HS-5 (cell line): Measurements from ENCODE around the gene JMJD6.
"Not testable (repeated sequence)": the region's sequence is repeated elsewhere in the genome, so short reads cannot be mapped to it uniquely, and the experiment has no call there.

ENCODE experiments used
- DNase-seq: peaks from one replicate; pipeline ENCODE4 v3.0.0-alpha.2; 2012; ENCODE audit warnings: low read depth

JMJD6 gene

GRCh38 chr17:76726231-76726775 is at the start of gene JMJD6:
Gene JMJD6 (minus strand): TSS chr17:76726606. CDS start chr17:76726475, 131 bp downstream.
- peak; percentile 86 for DNase-seq

GRCh38 chr17:76775021-76775600 is 48.7 kb upstream of the JMJD6 start:
- no peak for DNase-seq

DNA sequence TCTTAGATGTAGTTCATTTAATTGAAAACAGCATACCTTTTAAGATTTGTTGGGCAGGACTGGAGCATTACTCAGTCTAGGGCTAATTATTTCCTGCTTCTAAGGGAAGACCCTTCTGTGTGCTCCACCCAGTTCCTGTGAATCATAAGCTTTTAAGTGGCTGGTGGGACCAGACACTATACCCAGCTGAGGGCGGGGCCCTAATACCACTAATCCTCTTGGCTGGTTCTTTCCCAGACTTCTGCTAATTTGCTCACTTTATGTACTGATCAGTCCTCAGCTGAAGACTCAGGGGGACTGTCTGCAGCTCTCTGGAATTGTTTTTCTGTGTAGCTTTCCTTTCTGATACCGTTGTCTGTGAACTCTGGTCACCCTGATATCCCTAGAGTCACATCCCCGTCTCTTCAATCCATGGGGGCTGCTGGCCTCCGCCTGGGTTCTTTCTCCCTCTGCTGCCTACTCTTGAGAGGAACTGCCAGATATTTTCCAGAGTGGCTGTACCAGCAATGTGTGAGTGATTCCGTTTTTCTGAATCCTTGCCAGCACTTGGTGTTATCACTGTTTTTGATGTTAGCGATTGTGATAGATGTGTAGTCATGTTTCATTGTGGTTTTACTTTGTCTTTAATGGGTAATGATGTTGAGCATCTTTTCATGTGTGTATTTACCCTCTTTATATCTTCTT is 46.6 kb upstream of the JMJD6 start:
- DNase-seq: peak; percentile 77

- no peak for DNase-seq
These were observed 32.2 kb upstream of the JMJD6 start for GRCh38 chr17:76758570-76758969.

GRCh38 chr17:76757256-76757655 is 30.9 kb upstream of the JMJD6 start:
- DNase-seq: no peak

DNA sequence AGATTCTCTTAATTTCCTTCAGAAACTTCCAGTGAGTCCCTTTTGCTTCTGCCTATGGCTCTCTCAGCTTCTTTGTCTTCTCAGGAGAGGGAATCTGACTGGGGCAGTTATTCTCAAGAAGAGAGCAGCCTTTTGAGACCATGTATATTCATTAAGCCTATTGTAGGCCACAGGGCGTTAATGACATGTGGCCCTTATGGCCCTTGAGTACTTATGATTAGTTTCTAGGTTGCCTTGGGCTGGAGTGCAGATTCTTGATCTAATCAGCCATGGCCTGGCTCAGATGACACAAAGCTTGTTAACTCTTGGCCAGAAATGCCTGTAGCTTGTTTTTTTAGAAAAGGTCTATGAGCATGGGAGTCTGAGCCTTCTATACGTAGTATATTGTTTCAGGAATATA is 28.9 kb upstream of the JMJD6 start:
- no peak for DNase-seq

DNA sequence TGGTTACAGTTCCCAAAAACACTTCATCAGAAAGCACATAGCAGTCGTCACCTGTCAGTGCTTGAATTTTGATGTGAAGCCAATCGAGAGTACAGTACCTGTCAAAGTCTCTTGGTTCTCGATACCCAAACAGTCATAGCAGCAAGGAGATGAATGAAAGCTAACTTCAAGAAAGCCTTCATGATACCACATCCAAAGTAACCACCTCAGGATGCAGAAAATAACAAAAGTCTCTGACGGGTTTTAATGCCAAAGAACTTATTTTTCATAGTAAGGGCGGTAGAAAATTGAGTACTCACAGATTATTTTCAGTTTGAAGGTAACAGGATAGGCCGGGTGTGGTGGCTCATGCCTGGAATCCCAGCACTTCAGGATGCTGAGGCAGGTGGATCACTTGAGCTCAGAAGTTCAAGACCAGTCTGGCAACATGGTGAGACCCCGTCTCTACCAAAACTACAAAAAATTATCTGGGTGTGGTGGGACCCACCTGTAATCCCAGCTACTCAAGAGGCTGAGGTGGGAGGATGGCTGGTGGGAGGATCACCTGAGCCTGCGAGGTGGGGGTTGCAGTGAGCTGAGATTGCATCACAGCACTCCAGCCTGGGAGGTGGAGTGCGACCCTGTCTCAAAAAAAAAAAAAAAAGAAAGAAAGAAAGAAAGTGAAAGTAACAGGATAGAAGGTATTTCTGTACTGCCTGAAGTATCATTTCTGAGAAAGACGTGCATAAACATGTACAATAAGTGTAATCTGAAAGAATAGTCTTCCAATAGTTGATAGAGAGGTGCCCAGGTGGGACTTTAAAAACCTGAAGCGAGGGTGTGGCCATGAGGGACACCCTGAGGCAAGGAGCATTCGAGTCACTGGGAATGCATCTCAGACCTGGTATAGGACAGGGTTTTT is 26.9 kb upstream of the JMJD6 start:
- DNase-seq: no peak

DNA sequence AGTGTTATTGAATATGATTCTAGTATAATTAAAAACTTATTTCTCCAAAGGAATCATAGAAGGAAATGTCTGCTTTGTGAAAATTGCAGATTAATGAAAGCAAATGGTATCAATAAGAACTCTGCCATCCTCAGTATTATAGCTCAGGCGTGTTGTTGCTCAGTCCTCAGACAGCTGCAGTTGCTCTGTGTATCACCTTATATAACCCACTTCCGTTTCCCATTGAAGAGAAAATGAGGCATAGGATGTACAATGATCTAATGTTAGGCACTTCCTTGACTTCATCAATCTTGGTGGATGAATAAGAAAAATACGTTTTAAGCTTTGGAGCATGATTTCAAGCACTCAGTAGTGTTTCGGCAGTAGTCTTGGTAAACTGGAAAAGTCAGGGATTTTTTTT is 25.6 kb upstream of the JMJD6 start:
- DNase-seq: no peak

DNA sequence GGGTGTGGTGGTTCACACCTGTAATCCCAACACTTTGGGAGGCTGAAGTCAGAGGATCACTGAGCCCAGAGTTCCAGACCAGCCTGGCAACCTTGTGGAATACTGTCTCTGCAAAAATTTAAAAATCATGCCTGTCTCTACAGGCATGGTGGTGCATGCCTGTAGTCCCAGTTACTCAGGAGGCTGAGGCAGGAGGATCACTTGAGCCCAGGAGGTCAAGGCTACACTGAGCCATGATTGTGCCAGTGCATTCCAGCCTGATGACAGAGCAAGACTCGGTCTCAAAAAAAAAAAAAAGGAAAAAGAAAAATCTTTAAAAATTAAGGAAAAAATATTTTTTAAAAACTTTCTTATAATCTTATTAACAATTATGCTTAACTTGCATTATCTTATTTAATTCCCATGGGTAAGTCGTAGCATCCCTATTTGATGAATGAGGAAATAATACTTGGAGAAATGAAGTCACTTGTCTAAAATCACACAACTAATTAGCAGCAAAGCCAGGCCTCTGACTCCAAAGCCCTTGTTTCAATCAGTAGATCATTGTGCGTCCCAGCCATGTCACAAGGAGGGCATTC is 25.1 kb upstream of the JMJD6 start:
- DNase-seq: no peak

DNA sequence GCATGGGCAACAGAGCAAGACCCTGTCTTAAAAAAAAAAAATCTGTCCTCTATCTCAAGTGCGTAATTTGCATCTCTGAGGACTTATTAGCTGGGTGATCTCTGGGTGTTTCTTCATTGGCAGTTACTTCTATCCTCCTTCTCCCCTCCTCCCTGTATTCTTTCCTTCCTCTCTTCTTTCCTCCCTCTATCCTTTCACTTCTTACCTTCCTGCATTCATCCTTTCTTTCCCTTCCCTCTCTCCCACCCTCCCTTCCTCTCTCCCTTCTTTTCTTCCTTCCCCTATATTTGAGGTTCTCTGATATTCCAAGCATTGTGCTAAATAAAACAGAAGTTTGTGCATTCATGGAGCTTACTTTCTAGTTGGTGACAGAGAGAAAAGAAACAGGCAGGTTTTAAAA is 22.3 kb upstream of the JMJD6 start:
- DNase-seq: no peak

- no peak for DNase-seq
These were observed 21.4 kb upstream of the JMJD6 start for GRCh38 chr17:76747716-76748363.

DNA sequence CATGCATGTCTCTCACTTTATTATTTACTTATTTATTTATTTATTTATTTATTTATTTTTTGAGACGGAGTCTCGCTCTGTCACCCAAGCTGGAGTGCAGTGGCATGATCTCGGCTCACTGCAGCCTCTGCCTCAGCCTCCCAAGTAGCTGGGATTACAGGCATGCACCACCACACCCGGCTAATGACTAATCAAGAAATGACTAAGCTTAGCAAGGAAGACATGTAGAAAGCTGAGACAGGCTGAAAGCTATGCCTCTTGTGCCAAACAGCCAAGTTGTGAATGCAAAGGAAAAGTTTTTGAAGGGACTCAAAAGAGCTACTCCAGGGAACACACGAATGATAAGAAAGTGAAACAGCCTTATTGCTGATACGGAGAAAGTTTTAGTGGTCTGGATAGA is 19.4 kb upstream of the JMJD6 start:
- not testable (repeated sequence) for DNase-seq

- DNase-seq: no peak
These were observed 18.3 kb upstream of the JMJD6 start for GRCh38 chr17:76744747-76745146.

DNA sequence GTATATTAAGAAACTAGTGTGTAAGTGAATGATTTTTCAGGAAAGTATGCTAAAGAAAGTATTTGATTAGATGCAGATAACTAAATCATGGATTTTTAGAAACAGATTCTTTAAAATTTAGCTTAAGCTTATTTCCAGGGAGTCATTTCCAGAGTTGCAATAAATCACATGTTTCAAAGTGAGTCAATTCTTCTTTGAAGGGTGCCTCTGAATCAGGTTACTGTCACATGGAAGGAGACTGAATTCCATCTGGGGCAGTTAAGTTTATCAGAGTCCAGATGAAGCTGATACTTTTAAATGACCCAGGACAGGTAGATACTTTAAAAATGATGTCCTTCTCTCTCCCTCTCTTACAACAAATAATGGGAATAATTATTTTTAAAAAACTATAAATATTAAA is 16.6 kb upstream of the JMJD6 start:
- no peak for DNase-seq

GRCh38 chr17:76740329-76741118 is 14.1 kb upstream of the JMJD6 start:
- DNase-seq: no peak

GRCh38 chr17:76739568-76740115 is 13.2 kb upstream of the JMJD6 start:
- DNase-seq: not testable (repeated sequence)

DNA sequence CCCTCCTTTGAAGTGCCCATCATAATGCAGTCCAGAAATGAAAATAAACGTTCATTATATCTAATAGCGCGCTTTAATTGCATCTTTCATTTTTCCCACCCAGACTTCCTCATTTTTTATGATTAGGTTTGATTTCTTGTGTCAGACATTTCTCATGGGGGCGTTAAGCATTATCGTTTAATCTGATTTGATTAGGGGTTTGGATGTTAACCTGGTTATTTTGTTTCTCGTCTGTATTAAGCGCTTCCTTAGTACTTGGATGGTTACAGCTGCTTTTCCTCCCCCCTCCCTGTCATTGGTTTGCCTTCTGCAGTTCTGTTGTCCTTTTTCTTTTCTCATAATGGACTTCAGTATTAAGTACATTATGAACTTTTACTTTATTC is 12.1 kb upstream of the JMJD6 start:
- DNase-seq: no peak

GRCh38 chr17:76737676-76738467 is 11.5 kb upstream of the JMJD6 start, which contains the start of gene MFSD11:
Gene MFSD11 (plus strand): TSS chr17:76738119. CDS start chr17:76738353, 234 bp downstream.
- DNase-seq: peak; percentile 76

GRCh38 chr17:76737082-76737675 is 10.8 kb upstream of the JMJD6 start, which contains the start of gene SRSF2:
Gene SRSF2 (minus strand): TSS chr17:76737331. CDS start chr17:76737160, 171 bp downstream.
- peak; percentile 92 for DNase-seq
